ENCODE results near the gene RNF5. TPM values are rescaled to one million over a fixed set of nuclear protein-coding genes. Genes with fewer than 3 reads are reported as not detected.
"Not testable (repeated sequence)": the region's sequence is repeated elsewhere in the genome, so short reads cannot be mapped to it uniquely, and the experiment has no call there.

Gene RNF5
- total RNA-seq, 4 donors from 2014 or later: 74.5 to 117 (median 107) TPM

DNA sequence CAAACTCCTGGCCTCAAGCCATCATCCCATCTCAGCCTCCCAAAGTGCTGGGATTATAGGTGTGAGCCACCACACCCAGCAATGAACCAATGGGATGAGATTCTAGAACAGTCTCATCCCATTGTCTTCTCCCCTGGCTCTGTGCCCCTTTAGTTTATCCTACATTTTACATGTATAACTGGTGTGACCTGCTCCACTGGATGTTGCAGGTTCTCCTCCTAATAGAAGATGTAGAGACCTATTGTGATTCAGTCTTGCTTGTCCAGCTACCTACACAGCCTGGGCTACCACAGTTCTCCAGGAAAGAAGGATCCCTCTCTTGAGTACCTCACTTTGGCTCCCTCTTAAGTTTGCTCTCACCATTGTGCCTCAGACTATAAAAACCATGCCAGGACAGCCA is 46.1 kb upstream of the RNF5 start:
- Histone ChIP-seq H3K36me3 (no peaks in the 10 kb centered on the region), H3K4me3 (no peak overlapping the region), H3K9me3 (no peaks in the 10 kb centered on the region), H3K4me1 (peaks cover 0 to 29% (median 18%) of the 10 kb centered on the region in 4 donors), H3K27ac (no peak overlapping the region), H3K27me3 (no peaks in the 10 kb centered on the region)
- TF ChIP-seq POLR2A (IDR thresholded peaks at IDR 0.05): no peak
- TF ChIP-seq, protein P1, sequence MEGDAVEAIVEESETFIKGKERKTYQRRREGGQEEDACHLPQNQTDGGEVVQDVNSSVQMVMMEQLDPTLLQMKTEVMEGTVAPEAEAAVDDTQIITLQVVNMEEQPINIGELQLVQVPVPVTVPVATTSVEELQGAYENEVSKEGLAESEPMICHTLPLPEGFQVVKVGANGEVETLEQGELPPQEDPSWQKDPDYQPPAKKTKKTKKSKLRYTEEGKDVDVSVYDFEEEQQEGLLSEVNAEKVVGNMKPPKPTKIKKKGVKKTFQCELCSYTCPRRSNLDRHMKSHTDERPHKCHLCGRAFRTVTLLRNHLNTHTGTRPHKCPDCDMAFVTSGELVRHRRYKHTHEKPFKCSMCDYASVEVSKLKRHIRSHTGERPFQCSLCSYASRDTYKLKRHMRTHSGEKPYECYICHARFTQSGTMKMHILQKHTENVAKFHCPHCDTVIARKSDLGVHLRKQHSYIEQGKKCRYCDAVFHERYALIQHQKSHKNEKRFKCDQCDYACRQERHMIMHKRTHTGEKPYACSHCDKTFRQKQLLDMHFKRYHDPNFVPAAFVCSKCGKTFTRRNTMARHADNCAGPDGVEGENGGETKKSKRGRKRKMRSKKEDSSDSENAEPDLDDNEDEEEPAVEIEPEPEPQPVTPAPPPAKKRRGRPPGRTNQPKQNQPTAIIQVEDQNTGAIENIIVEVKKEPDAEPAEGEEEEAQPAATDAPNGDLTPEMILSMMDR (IDR thresholded peaks at IDR 0.05): no peak
- no peak for TF ChIP-seq EP300 (IDR thresholded peaks at IDR 0.05)
- no peak for DNase-seq (ENCODE audit: low spot score in 2 of 2)

DNA sequence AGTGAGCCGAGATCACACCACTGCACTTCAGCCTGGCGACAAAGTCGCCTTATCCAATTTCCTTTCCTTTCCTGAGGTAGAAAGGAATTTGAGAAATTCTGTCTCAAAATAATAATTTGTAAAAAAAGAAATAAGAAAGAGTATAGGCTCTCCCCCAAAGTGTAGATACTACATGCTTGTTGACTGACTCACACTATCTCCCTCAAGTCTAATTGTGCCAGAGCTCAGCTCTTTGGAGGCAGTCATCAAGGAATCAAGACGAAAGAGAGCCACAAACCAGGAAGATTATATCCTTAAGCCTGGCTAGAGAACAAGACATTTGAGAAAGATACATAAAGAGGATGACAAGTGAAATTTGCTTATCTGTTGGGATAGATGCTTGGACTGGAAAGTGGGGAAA is 44.4 kb upstream of the RNF5 start:
- Histone ChIP-seq H3K4me3 (no peak overlapping the region), H3K9me3 (no peaks in the 10 kb centered on the region), H3K4me1 (peaks cover 0 to 17% (median 9%) of the 10 kb centered on the region in 4 donors), H3K36me3 (no peaks in the 10 kb centered on the region), H3K27me3 (no peaks in the 10 kb centered on the region), H3K27ac (no peak overlapping the region)
- TF ChIP-seq EP300 (IDR thresholded peaks at IDR 0.05): no peak
- no peak for DNase-seq (ENCODE audit: low spot score in 2 of 2)
- WGBS, 2 donors: 82 to 83% methylated on average over 4 of the region's 4 CpGs

DNA sequence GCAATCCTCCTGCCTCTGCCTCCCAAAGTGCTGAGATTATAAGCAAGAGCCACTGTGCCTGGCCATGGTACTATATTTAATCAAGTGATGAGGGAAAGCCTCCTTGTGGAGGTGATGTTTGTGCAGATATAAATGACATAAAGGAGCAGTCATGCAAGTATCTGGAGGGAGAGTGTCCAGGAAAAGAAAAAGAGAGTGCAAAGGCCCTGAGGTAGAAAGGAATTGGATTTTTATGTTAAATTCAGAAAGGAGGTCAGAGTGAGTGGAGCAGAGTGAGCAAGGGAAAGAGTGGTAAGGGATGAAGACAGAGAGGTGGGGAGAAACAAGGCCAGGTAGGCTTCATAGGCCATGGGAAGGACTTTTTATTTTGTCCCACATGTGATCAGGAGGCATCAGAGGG is 40.8 kb upstream of the RNF5 start:
- no peaks in the 10 kb centered on the region for H3K36me3 ChIP-seq
- no peaks in the 10 kb centered on the region for H3K9me3 ChIP-seq
- DNase-seq (ENCODE audit: low spot score in 2 of 2): no peak
- no peak overlapping the region for H3K4me3 ChIP-seq
- H3K4me1 ChIP-seq: peaks cover 0 to 3% (median 0%) of the 10 kb centered on the region in 4 donors
- TF ChIP-seq, protein P1 (IDR thresholded peaks at IDR 0.05): no peak
- TF ChIP-seq EP300 (IDR thresholded peaks at IDR 0.05): no peak
- no peak for TF ChIP-seq POLR2A (IDR thresholded peaks at IDR 0.05)
- no peak overlapping the region for H3K27ac ChIP-seq
- no peaks in the 10 kb centered on the region for H3K27me3 ChIP-seq

DNA sequence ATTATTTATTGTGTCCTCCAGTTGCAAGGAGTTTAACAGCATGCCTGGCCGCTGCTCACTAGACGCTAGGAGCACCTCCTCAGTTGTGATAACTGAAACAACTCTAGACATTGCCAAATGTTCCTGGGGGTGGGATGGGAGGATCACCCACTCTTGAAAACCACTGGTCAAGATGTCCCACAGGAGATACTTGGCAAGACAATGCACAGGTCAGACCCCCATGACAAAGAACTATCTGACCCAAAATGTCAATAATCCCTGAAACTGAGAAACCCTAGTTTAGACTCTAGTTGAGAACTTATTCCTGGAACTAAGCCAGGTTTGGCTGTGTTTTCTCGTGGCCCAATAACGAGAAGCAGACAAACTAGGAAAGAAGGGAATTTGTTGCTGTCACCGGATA is 38.6 kb upstream of the RNF5 start:
- no peak overlapping the region for H3K4me3 ChIP-seq
- H3K4me1 ChIP-seq: peaks cover 0 to 3% (median 0%) of the 10 kb centered on the region in 4 donors
- 54 to 60% methylated on average over 5 of the region's 5 CpGs for WGBS, 2 donors
- no peak overlapping the region for H3K27ac ChIP-seq
- TF ChIP-seq, protein P1 (IDR thresholded peaks at IDR 0.05): no peak
- TF ChIP-seq EP300 (IDR thresholded peaks at IDR 0.05) (no peak), POLR2A (IDR thresholded peaks at IDR 0.05) (no peak)
- no peaks in the 10 kb centered on the region for H3K36me3 ChIP-seq
- no peaks in the 10 kb centered on the region for H3K27me3 ChIP-seq
- no peaks in the 10 kb centered on the region for H3K9me3 ChIP-seq
- no peak for DNase-seq (ENCODE audit: low spot score in 2 of 2)

DNA sequence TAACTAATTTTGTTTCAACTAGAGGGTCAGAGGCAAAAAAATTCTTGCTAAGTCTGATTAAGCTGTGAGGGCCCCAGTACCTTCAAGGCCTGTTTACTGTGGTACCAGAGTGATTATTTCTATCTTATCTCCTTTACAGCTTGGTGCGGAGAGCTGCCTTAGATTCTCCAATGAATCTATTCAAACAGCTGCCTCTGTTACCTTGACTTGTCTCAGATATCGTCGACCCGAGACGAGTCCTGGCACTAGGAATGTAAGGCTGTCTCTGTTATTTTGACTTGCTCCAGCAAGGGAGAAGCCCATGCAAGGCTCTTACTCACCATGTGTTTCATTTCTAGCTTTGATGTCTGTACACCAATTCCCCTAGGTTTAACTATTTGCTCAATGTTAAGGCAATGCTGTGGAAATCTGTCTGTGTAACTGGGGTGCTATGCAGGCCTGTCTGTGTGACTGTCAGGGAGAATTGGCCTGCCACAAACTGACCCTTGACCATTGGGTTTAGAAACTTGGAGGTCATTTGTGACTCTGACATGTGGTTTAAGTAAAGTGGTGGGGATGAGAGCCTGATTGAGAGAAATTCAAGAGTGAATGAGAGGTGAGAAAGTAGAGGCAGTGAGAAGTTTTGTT is 37.7 kb upstream of the RNF5 start:
- DNase-seq (ENCODE audit: low spot score in 2 of 2): no peak
- no peaks in the 10 kb centered on the region for H3K27me3 ChIP-seq
- WGBS, 2 donors: 80 to 82% methylated on average over 5 of the region's 5 CpGs
- peaks cover 0 to 3% (median 0%) of the 10 kb centered on the region in 4 donors for H3K4me1 ChIP-seq
- H3K9me3 ChIP-seq: no peaks in the 10 kb centered on the region
- no peak for TF ChIP-seq EP300 (IDR thresholded peaks at IDR 0.05)
- no peak for TF ChIP-seq POLR2A (IDR thresholded peaks at IDR 0.05)
- TF ChIP-seq, protein P1 (IDR thresholded peaks at IDR 0.05): no peak
- no peaks in the 10 kb centered on the region for H3K36me3 ChIP-seq
- H3K4me3 ChIP-seq: no peak overlapping the region
- H3K27ac ChIP-seq: no peak overlapping the region

DNA sequence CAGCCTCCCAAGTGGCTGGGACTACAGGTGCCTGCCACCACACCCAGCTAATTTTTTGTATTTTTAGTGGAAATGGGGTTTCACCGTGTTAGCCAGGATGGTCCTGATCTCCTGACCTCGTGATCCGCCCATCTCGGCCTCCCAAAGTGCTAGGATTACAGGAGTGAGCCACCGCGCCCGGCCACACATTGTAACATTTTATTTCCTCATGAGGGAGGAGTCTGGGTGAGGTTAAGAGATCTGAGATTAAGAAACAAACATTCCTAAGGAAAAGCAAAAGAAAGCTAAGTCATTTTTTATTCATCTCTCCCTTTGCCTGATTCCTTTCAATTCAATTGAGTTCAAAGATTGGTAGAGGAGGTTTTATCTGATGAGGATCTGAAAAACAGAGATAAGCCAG is 34.0 kb upstream of the RNF5 start:
- H3K36me3 ChIP-seq; H3K4me3 ChIP-seq; H3K4me1 ChIP-seq; DNase-seq (ENCODE audit: low spot score in 2 of 2); H3K9me3 ChIP-seq; H3K27ac ChIP-seq; H3K27me3 ChIP-seq: not testable (repeated sequence)
- WGBS, 2 donors: 69 to 84% methylated on average over 7 of the region's 7 CpGs
